Measurements from ENCODE around the gene SEMA4D. TPM values are rescaled to one million over a fixed set of nuclear protein-coding genes. Genes with fewer than 3 reads are reported as not detected.

Gene SEMA4D
- total RNA-seq, 1 experiment from 2014 or later = 23.3 TPM

GRCh38 chr9:89469003-89469402, 28.9 kb downstream of the SEMA4D start:
- H3K36me3 Mint-ChIP-seq (ENCODE audit: insufficient read depth, unreplicated experiment) = no peaks in the 10 kb centered on the region
- intact Hi-C loops (cut with micrococcal nuclease; ENCODE audit: unreplicated experiment) = no loop called here
- peaks cover 15% of the 10 kb centered on the region for H3K4me1 Mint-ChIP-seq (ENCODE audit: low read depth, unreplicated experiment)
- H3K9me3 Mint-ChIP-seq (ENCODE audit: low read depth, unreplicated experiment) = no peaks in the 10 kb centered on the region
- no peaks in the 10 kb centered on the region for H3K27me3 Mint-ChIP-seq (ENCODE audit: unreplicated experiment)
- no peak overlapping the region for H3K4me3 Mint-ChIP-seq (ENCODE audit: low read depth, unreplicated experiment)
- no peak for TF ChIP-seq CTCF (IDR thresholded peaks at IDR 0.05; ENCODE audit: unreplicated experiment)
- CTCF ChIA-PET = no interaction called here
- BruUV-seq (replicated peaks) = no TSS peak
- no peak for DNase-seq
- no peak overlapping the region for H3K27ac Mint-ChIP-seq (ENCODE audit: unreplicated experiment)

GRCh38 chr9:89468281-89468960, 29.5 kb downstream of the SEMA4D start:
- H3K9me3 Mint-ChIP-seq (ENCODE audit: low read depth, unreplicated experiment) = no peaks in the 10 kb centered on the region
- no peak for TF ChIP-seq CTCF (IDR thresholded peaks at IDR 0.05; ENCODE audit: unreplicated experiment)
- H3K27me3 Mint-ChIP-seq (ENCODE audit: unreplicated experiment) = no peaks in the 10 kb centered on the region
- BruUV-seq (replicated peaks) = no TSS peak
- DNase-seq = no peak
- no peak overlapping the region for H3K27ac Mint-ChIP-seq (ENCODE audit: unreplicated experiment)
- CTCF ChIA-PET = no interaction called here
- no peaks in the 10 kb centered on the region for H3K36me3 Mint-ChIP-seq (ENCODE audit: insufficient read depth, unreplicated experiment)
- H3K4me1 Mint-ChIP-seq (ENCODE audit: low read depth, unreplicated experiment) = peaks cover 17% of the 10 kb centered on the region
- intact Hi-C loops (cut with micrococcal nuclease; ENCODE audit: unreplicated experiment) = no loop called here
- no peak overlapping the region for H3K4me3 Mint-ChIP-seq (ENCODE audit: low read depth, unreplicated experiment)

- H3K4me1 Mint-ChIP-seq (ENCODE audit: low read depth, unreplicated experiment) = peaks cover 17% of the 10 kb centered on the region
- no peak overlapping the region for H3K27ac Mint-ChIP-seq (ENCODE audit: unreplicated experiment)
- no peaks in the 10 kb centered on the region for H3K36me3 Mint-ChIP-seq (ENCODE audit: insufficient read depth, unreplicated experiment)
- CTCF ChIA-PET = interaction anchor here (0.7 kb wide), 1 partner anchor 1801 kb away, joined by 4 read pairs; no protein-coding TSS in a partner anchor
- no peak for TF ChIP-seq CTCF (IDR thresholded peaks at IDR 0.05; ENCODE audit: unreplicated experiment)
- intact Hi-C loops (cut with micrococcal nuclease; ENCODE audit: unreplicated experiment) = no loop called here
- BruUV-seq (replicated peaks) = no TSS peak
- H3K4me3 Mint-ChIP-seq (ENCODE audit: low read depth, unreplicated experiment) = no peak overlapping the region
- no peak for DNase-seq
- H3K9me3 Mint-ChIP-seq (ENCODE audit: low read depth, unreplicated experiment) = no peaks in the 10 kb centered on the region
- H3K27me3 Mint-ChIP-seq (ENCODE audit: unreplicated experiment) = no peaks in the 10 kb centered on the region
These were observed 30.7 kb downstream of the SEMA4D start for GRCh38 chr9:89467278-89467625.

- H3K4me3 Mint-ChIP-seq (ENCODE audit: low read depth, unreplicated experiment) = no peak overlapping the region
- CTCF ChIA-PET = no interaction called here
- no TSS peak for BruUV-seq (replicated peaks)
- H3K27me3 Mint-ChIP-seq (ENCODE audit: unreplicated experiment) = no peaks in the 10 kb centered on the region
- intact Hi-C loops (cut with micrococcal nuclease; ENCODE audit: unreplicated experiment) = no loop called here
- H3K4me1 Mint-ChIP-seq (ENCODE audit: low read depth, unreplicated experiment) = peaks cover 17% of the 10 kb centered on the region
- TF ChIP-seq CTCF (IDR thresholded peaks at IDR 0.05; ENCODE audit: unreplicated experiment) = no peak
- no peaks in the 10 kb centered on the region for H3K36me3 Mint-ChIP-seq (ENCODE audit: insufficient read depth, unreplicated experiment)
- H3K27ac Mint-ChIP-seq (ENCODE audit: unreplicated experiment) = no peak overlapping the region
- no peak for DNase-seq
- no peaks in the 10 kb centered on the region for H3K9me3 Mint-ChIP-seq (ENCODE audit: low read depth, unreplicated experiment)
These were observed 31.2 kb downstream of the SEMA4D start for GRCh38 chr9:89466451-89467277.

Measured in Calu3 (cell line).